ENCODE measurements around the gene PSENEN. TPM values are rescaled to one million over a fixed set of nuclear protein-coding genes. Genes with fewer than 3 reads are reported as not detected.

Gene PSENEN, protein sequence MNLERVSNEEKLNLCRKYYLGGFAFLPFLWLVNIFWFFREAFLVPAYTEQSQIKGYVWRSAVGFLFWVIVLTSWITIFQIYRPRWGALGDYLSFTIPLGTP
- total RNA-seq = 10 to 100 TPM; 33.6 to 37.3 TPM
- long read RNA-seq, donor 1, partial matches to known transcripts = 0 of 3 reads
- long read RNA-seq, donor 1, other reads (novel, unspliced or antisense) = 0 of 3 reads
- long read RNA-seq, donor 2, partial matches to known transcripts = 0 of 4 reads
- long read RNA-seq, donor 2, other reads (novel, unspliced or antisense) = 0 of 4 reads

- intact Hi-C loops (cut with DNase I) = loop anchor here in 1 of 2 donors (10.0 kb wide), 1 partner anchor 189 kb away; the partner anchor contains the start of gene LRFN3
- peak; percentile 99 for DNase-seq (ENCODE audit: low spot score)
These were observed at the start of gene PSENEN, which contains the start of gene U2AF1L4 for GRCh38 chr19:35745328-35746086. Gene PSENEN (plus strand): TSS chr19:35745651. CDS start chr19:35745931, 280 bp downstream. Gene U2AF1L4 (minus strand): TSS chr19:35745418. CDS start chr19:35745391, 27 bp downstream.

GRCh38 chr19:35695895-35696422 lies 49.5 kb upstream of the PSENEN start:
- no peak for DNase-seq (ENCODE audit: low spot score)
- intact Hi-C loops (cut with DNase I) = no loop called here

- DNase-seq (ENCODE audit: low spot score) = no peak
- intact Hi-C loops (cut with DNase I) = no loop called here
These were observed 48.6 kb upstream of the PSENEN start for GRCh38 chr19:35696835-35697234.

- intact Hi-C loops (cut with DNase I) = no loop called here
- DNase-seq (ENCODE audit: low spot score) = peak; percentile 97
These were observed 43.0 kb upstream of the PSENEN start for GRCh38 chr19:35702223-35703012.

GRCh38 chr19:35703343-35703742 lies 42.1 kb upstream of the PSENEN start:
- intact Hi-C loops (cut with DNase I) = no loop called here
- no peak for DNase-seq (ENCODE audit: low spot score)

DNA sequence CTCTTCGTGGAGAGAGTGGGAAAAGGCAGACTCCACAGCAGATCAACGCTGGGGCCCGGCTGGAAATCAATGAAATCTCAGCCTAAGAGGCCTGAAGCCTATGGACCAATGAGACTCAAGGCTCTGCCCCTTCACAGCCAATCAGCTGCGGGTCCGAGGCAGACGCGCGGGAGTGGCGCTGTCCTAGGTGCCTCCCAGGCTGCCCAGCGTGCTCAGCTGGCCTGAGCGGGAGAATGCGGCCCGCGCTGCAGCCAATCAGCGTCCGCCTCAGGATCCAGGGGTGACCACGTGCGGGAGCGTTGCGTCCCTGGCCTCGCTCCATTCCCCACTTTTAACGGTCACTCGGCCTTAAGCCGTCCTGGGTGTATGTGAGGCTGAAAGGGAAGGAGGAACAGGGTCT lies 41.2 kb upstream of the PSENEN start, which contains the start of gene ZBTB32:
ZBTB32 (plus strand) TSS at position 341 of the 400 bp plus-strand sequence. CDS start 10,069 bp downstream, outside the sequence.
- DNase-seq (ENCODE audit: low spot score) = no peak
- intact Hi-C loops (cut with DNase I) = no loop called here

- no peak for DNase-seq (ENCODE audit: low spot score)
- intact Hi-C loops (cut with DNase I) = no loop called here
These were observed 37.1 kb upstream of the PSENEN start for GRCh38 chr19:35708391-35708790.

DNA sequence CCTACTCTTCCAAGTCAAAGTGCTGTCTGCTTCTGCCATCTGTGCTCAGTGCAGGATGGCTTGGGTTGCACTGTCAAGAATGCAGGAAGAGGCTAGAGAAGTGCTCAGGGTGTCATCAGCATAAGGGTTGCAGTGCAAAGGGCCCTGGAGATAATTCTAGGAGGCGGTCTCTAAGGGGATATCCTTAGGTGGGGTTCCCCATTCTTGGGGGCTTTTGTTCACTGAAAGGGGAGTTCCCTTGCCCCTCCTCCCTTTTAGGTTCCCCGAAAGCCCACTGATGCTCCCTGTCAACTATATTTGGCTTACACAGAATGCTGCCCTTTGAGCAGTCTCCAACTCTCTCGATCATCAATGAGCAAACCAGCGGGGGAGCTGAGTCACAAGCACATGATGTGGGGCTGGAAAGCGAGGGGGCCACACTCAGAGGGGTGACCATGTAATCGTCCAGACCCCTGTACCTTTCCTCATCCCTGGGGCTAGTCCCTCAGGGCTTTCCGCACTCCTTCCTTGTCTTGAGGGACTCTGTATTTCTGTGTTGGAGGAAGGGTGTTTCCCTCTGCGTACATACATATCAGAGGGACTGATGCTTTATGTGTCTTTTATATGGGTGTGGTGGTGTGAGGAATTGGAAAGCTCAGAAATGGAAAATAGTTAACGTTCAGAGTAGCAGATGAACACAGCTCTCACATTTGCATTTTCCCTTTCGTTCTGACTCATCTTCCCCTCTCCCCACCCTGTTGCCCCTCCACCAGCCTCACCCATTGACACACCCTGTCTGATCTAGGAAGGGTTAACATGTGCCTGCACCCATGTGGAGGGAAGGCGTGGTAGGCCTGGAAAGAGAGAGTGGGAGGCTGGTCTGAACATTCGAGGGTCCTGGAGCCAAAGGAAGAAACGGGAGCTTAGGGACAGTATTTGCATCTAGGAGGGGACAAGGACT lies 34.4 kb upstream of the PSENEN start:
- intact Hi-C loops (cut with DNase I) = loop anchor here in 1 of 2 donors (10.0 kb wide), 1 partner anchor 224 kb away; the partner anchor contains the start of gene LRFN3
- DNase-seq (ENCODE audit: low spot score) = no peak

DNA sequence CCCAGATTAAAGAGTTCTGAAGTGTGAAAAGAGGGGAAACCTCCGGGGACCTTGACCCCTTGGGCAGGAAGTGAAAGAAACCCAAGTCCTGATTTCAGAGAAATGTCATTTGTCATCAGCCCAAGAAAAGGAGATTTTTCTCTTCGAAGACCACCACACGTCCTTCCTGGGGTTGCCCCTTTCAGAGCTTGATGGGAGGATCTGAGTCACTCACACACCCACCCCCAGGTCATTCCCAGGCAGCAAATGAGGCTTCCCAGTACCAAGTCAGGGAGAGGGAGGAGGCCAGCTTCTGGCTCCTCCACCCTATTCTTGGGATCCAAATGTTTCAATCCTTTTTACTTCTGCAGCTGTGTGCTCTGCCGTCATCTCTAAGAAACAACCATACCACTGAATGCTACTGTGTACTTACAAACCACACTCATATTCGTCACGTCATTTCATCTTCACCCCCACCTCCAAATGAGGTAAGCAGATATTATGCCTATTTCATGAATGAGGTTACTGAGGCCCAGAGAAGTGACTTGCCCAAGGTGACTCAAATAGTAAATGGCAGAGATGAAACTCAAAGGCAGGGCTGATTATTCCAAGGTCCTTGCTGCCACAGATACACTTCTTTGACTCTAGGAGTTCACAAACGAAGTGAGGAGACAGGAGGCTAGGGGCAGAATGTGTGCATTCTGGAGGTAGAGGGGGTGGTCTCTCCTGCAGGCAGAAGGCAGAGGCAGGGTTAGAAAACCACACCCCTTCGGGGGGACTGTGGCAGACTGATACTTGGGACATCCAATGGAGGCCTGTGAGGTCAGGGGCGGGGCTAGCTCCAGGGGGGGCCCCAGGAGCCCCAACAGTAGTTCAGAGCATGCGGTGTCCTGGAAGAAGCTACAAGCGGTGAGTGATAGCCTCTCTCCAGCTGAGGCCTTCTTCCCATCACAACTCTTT lies 32.6 kb upstream of the PSENEN start:
- intact Hi-C loops (cut with DNase I) = loop anchor here in 1 of 2 donors (10.0 kb wide), 1 partner anchor 222 kb away; the partner anchor contains the start of gene LRFN3
- DNase-seq (ENCODE audit: low spot score) = no peak

- intact Hi-C loops (cut with DNase I) = loop anchor here in 1 of 2 donors (10.0 kb wide), 1 partner anchor 221 kb away; the partner anchor contains the start of gene LRFN3
- no peak for DNase-seq (ENCODE audit: low spot score)
These were observed 32.0 kb upstream of the PSENEN start for GRCh38 chr19:35713506-35713850.

- DNase-seq (ENCODE audit: low spot score) = no peak
- intact Hi-C loops (cut with DNase I) = loop anchor here in 1 of 2 donors (10.0 kb wide), 1 partner anchor 221 kb away; the partner anchor contains the start of gene LRFN3
These were observed 31.5 kb upstream of the PSENEN start for GRCh38 chr19:35713904-35714495.

GRCh38 chr19:35714601-35715354 lies 30.7 kb upstream of the PSENEN start:
- intact Hi-C loops (cut with DNase I) = loop anchor here in 1 of 2 donors (10.0 kb wide), 1 partner anchor 220 kb away; the partner anchor contains the start of gene LRFN3
- no peak for DNase-seq (ENCODE audit: low spot score)

DNA sequence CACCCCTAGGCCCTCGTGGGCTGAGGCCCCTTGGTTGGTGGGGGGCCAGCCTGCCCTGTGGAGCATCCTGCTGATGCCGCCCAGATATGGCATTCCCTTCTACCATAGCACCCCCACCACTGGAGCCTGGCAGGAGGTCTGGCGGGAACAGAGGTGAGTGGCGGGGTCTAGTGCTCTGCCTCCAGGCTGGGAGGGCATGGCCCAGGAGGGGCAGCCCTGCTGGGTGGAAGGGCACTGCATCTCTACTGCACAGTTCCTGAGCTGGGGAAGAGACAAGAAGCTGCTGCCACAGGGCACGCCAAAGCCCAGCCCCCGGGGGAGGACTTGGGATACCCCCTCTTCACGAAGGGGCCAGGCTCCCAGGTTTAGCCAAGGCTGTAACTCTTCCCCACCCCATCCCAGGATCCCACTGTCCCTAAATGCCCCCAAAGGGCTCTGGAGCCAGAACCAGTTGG lies 30.1 kb upstream of the PSENEN start:
- DNase-seq (ENCODE audit: low spot score) = no peak
- intact Hi-C loops (cut with DNase I) = loop anchor here in 1 of 2 donors (10.0 kb wide), 1 partner anchor 219 kb away; the partner anchor contains the start of gene LRFN3

- peak; percentile 91 for DNase-seq (ENCODE audit: low spot score)
- intact Hi-C loops (cut with DNase I) = loop anchor here in 1 of 2 donors (10.0 kb wide), 1 partner anchor 219 kb away; the partner anchor contains the start of gene LRFN3
These were observed 29.3 kb upstream of the PSENEN start for GRCh38 chr19:35715981-35716800.

All from posterior vena cava (tissue), 2 donors.